ENCODE results near the gene PEPD. TPM values are rescaled to one million over a fixed set of nuclear protein-coding genes. Genes with fewer than 3 reads are reported as not detected.

PEPD gene
- total RNA-seq, 1 experiment from 2014 or later: 116 TPM

DNA sequence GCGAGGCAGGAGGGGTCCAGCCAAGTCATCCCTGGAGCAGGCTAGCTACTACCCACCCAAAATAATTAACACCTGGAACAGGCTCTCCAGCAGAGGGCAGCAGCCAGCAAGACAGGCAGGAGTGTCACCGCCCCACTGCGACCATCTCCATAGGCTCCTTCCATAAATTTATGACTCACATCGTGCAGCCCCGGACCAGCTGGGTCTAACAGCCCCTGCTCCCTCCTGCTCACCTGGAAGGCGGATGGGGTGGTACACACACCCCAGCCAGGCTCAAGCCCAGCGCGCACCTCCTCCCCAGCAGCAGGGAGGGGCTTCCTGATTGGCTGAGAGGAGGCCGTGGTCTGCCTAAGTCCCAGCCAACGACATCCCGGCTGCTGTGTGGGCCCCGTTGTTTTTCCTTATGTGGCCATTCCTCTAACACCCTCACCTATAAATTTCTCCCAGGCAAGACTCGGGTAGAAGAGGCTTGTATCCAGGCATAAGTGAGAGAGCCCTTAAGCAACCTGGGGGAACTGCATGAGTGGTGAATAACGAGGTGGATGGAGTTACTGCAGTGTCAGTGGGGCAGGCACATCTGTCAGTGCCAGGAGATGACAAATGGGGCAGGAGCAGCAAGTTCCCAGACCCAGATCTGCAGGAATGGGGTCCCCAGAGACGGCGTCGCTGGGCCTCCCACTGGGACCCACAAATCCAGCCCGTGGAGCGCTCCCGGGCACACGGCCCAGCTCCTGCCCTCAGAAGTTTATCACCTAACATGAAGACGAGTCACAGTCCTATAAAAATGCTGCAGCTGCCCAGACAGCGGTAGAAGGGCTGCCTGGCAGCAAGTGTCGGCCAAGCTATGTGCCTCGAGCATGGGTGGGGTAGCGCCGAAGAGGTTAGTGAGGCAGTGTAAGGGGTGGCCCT, 105.0 kb downstream of the PEPD start:
- Mint-ChIP-seq H3K4me3 (ENCODE audit: unreplicated experiment) (no peak overlapping the region), H3K27ac (ENCODE audit: unreplicated experiment) (no peak overlapping the region), H3K36me3 (ENCODE audit: insufficient read depth, unreplicated experiment) (no peaks in the 10 kb centered on the region), H3K4me1 (ENCODE audit: low read depth, unreplicated experiment) (peaks cover 5% of the 10 kb centered on the region), H3K27me3 (ENCODE audit: insufficient read depth, unreplicated experiment) (no peaks in the 10 kb centered on the region), H3K9me3 (ENCODE audit: unreplicated experiment) (no peaks in the 10 kb centered on the region)
- BruUV-seq (replicated peaks): no TSS peak
- no peak overlapping the region for H3K4me3 ChIP-seq (ENCODE audit: low read depth, low read length)
- peak; percentile 86 for DNase-seq
- intact Hi-C loops (cut with micrococcal nuclease; ENCODE audit: unreplicated experiment): loop anchor here (1.0 to 10.0 kb wide), 2 partner anchors 218 to 355 kb away; no protein-coding TSS in a partner anchor
- POLR2A ChIA-PET: no interaction called here
- H3K4me1 ChIP-seq: peaks cover 4% of the 10 kb centered on the region; the same call in 1 of the 2 replicates
- CTCF ChIA-PET: interaction anchor here (0.7 to 2.0 kb wide), 15 partner anchors 11 to 362 kb away, joined by 3 to 13 read pairs (median 5); partner anchors contain the start of gene CEBPA
- H3K9me3 ChIP-seq: no peaks in the 10 kb centered on the region
- peak; percentile 77 to 82 for TF ChIP-seq CTCF (IDR thresholded peaks at IDR 0.05; ENCODE audit: insufficient read depth in 1 of 2, low read depth in 1 of 2, low read length in 1 of 2, severe bottlenecking in 1 of 2, unreplicated experiment in 1 of 2)
- H3K36me3 ChIP-seq (ENCODE audit: control insufficient read depth, insufficient read depth, low read length): 0 out of 2 replicates have a peak, but pooled peaks cover 1% of the 10 kb centered on the region
- H3K27me3 ChIP-seq (replicated peaks; ENCODE audit: control insufficient read depth, insufficient read depth, low read length): no peaks in the 10 kb centered on the region

- no peak overlapping the region for H3K4me3 ChIP-seq (ENCODE audit: low read depth, low read length)
- ChIA-PET POLR2A (no interaction called here), CTCF (interaction anchor here (0.6 to 1.6 kb wide), 5 partner anchors 17 to 363 kb away, joined by 3 to 8 read pairs (median 4); partner anchors contain the start of gene CEBPA)
- intact Hi-C loops (cut with micrococcal nuclease; ENCODE audit: unreplicated experiment): loop anchor here (10.0 kb wide), 1 partner anchor 220 kb away; no protein-coding TSS in a partner anchor
- no peaks in the 10 kb centered on the region for H3K36me3 Mint-ChIP-seq (ENCODE audit: insufficient read depth, unreplicated experiment)
- DNase-seq: no peak
- H3K4me1 Mint-ChIP-seq (ENCODE audit: low read depth, unreplicated experiment): peaks cover 5% of the 10 kb centered on the region
- H3K27me3 Mint-ChIP-seq (ENCODE audit: insufficient read depth, unreplicated experiment): no peaks in the 10 kb centered on the region
- H3K4me1 ChIP-seq: peaks cover 4% of the 10 kb centered on the region; the same call in 1 of the 2 replicates
- peaks cover 1% of the 10 kb centered on the region; the same call in 1 of the 2 replicates for H3K36me3 ChIP-seq (ENCODE audit: control insufficient read depth, insufficient read depth, low read length)
- no TSS peak for BruUV-seq (replicated peaks)
- no peaks in the 10 kb centered on the region for H3K9me3 Mint-ChIP-seq (ENCODE audit: unreplicated experiment)
- H3K9me3 ChIP-seq: no peaks in the 10 kb centered on the region
- H3K4me3 Mint-ChIP-seq (ENCODE audit: unreplicated experiment): no peak overlapping the region
- H3K27me3 ChIP-seq (replicated peaks; ENCODE audit: control insufficient read depth, insufficient read depth, low read length): no peaks in the 10 kb centered on the region
- no peak overlapping the region for H3K27ac Mint-ChIP-seq (ENCODE audit: unreplicated experiment)
- no peak for TF ChIP-seq CTCF (IDR thresholded peaks at IDR 0.05; ENCODE audit: insufficient read depth in 1 of 2, low read depth in 1 of 2, low read length in 1 of 2, severe bottlenecking in 1 of 2, unreplicated experiment in 1 of 2)
These were observed 106.7 kb downstream of the PEPD start for GRCh38 chr19:33414667-33415605.
